NCI-H187 treated with DMSO at 0.1 percent for 48 hours (cell line): ENCODE measurements around the gene SFXN2.
"Not testable (repeated sequence)": the region's sequence is repeated elsewhere in the genome, so short reads cannot be mapped to it uniquely, and the experiment has no call there.

Source experiments
- DNase-seq: peaks from one replicate; lab custom pipeline; 2025; lab: John Stamatoyannopoulos, UW

Gene SFXN2

DNA sequence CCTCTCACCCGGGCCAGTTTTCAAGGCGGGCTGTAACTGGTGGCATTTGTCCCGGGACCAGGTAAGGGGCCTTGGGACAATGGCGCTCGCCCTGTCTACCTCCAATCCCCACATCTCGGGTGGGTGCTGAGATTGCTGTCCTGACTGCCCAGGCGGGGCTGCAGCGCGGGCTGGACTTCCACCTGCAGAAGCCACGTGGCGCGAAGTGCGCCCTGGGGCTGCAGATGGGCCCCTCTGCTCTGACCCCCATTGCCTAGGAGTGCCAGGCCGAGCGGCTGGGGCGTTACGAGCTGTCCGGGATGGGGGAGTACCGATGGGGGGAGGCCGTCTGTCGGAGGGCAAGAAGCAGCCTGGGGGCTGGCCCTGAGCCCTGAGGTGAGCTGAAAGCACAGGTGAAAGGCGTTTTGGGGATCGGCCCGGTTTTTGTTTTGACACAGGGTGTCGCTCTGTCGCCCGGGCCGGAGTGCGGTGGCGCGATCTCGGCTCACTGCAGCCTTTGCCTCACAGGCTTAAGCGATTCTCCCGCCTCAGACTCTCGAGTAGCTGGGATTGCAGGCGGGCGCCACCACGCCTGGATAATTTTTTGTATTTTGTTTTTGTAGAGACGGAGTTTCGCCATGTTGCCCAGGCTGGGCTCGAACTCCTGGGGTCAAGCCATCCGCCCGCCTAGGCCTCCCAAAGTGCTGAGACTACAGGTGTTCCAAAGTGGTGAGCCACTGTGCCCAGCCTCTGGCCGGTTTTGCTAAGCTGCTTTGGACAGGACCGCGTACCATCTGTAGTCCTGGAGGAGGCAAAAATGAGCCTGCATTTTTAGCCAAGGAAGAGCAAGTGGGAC lies at the start of gene SFXN2:
TSS of gene SFXN2 (plus strand) at position 16 of the 835 bp plus-strand sequence. CDS start 12,001 bp downstream, outside the sequence.
- no peak for DNase-seq

DNA sequence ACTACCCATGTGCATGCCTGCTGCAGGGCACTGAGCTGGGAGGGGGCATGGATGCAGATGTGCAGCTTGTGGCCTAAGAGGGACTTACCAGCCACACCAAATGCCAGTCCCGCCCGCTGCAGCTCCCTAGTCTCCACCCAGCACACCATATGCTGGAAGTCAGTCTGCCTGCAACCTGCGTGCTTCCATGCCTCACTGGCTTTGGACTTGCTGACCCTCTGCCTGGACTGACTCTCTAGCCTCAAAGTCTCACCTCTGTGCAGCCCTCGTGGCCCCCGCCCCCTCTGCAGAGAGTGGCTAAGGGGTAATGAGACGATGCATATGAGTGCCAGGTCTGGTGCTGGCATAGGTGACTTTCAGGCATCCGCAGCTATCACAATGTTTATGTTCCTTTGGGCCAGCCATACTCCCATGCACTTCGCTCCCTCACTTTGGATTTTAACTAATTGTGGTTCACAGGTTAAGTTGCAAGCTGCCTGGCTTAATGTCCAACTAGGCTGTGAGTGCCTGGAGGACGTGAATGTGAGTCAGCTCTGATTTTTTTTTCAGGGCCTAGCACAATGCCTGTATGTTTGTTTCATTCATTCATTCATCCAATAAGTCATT lies 48.4 kb upstream of the SFXN2 start:
- DNase-seq = no peak

DNA sequence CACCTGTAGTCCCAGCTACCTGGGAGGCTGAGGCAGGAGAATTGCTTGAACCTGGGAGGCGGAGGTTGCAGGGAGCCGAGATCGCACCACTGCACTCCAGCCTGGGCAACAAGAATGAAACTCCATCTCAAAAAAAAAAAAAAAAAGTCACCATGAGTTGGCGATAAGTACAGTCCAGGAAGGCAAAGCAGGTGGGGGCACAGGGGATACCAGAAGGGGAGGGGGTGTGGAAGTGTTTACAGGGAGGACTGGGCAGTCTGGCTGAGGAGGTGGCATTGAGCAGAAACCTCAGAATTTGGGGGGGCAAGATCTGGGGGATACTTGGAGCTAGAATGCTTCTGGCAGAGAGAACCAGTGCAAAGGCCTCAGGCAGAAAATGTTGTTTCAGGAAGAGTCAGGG lies 47.0 kb upstream of the SFXN2 start:
- DNase-seq = not testable (repeated sequence)

- no peak for DNase-seq
Observed at GRCh38 chr10:102668326-102669107, 45.9 kb upstream of the SFXN2 start.

DNA sequence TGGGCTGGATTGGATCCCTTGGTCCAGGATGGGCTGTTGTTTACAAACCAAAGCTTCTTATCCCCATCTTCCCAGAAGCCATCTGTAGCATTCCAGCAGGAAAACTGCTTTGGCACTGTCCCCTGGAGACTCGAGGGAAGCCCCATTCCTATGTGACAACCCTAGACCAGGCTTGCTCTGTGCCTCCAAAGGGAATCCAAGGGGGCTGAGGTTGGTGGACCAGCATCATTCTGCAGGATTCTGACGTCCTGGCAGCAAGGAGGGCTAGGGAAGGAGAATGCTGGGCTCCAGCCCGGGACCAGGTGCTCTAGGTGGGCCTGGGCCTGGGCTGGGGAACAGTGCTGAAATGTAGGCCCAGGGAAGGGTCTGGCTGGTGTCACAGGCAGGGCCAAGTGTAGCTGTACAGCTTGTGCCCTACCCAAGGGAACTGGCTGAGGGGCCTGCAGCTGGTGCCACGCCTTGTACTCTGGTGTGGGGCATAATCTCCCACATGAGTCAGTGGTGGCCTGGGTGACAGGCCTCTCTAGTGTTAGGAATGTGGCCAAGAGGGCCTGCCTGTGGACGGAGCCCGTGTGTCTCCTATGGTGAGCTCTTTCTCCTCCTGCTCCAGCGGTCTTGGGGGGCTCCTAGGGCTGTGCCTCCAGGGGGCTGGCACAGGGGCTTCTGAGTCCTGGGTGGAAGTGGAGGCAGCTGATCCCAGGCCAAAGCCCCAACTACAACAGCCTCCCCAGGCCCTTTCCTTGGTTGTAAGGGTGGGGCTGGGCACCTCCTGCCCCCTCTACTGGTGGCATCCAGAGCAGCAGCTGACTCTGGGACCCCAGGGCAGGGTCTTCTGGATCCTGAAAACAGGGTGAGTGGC lies 45.0 kb upstream of the SFXN2 start:
- DNase-seq = no peak

DNA sequence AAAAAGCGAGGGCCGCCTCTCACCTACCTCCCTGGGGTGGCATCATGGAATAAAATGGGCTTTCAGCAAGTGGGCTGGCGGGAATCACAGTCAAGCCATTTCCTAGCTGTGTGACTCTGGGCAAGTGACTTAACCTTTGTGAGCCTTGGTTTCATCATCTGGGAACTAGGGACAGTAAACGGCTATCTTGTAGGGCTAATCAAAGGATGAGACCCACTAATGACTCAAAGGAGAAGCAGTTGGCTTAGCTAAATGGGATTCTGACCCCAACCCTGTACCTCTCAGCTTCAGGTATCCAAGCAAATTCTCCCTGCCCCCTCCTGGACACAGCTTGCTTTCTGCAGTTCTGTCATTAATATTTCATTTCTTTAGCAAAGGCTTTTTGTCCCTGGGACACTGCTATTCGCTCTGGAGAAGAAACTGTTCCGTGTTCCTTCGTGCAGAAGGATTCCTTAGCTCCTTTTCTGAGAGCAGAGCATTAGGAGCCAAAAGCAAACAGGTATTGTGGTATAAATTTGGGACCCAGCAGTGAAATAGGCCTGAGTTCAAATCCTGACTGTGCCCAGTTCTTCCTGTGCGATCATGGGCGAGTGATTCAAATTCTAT lies 44.3 kb upstream of the SFXN2 start:
- DNase-seq = no peak

- DNase-seq = no peak
Observed at GRCh38 chr10:102670871-102671434, 43.5 kb upstream of the SFXN2 start.

GRCh38 chr10:102673236-102673818 lies 41.1 kb upstream of the SFXN2 start:
- no peak for DNase-seq

DNA sequence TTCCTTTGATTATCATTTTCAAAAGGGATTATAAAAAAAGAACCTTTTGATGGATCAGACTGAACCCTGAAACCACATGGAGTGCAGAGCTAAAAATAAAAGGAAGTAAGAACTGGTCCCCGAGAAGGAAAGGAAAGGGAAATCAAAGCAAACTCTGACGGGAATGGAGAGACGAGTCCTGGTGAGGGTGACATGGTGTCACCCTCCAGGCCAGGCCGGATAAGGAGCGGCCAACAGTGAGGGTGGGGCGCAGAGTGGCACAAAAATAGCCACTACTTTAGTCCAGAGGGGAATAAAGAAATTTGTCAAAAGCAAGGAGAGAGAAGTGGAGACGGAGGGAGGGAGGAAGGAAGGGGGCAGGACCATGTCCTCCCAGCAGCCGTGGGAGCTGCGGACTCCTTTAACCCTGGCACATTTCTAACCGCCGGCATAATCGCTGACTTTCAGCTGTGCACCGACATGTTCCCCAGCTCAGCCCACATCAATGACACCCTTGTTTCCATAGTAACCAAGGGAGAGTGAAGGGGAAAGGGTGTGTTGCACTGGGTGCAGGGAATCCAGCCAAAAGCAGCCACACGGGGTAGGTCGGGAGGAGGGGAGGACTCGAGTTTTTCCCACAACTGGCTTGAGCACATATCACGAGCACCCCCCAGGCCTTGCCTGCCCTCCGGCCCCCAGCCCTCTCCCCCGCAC lies 40.5 kb upstream of the SFXN2 start:
- no peak for DNase-seq

GRCh38 chr10:102674566-102674965 lies 39.9 kb upstream of the SFXN2 start:
- no peak for DNase-seq

DNA sequence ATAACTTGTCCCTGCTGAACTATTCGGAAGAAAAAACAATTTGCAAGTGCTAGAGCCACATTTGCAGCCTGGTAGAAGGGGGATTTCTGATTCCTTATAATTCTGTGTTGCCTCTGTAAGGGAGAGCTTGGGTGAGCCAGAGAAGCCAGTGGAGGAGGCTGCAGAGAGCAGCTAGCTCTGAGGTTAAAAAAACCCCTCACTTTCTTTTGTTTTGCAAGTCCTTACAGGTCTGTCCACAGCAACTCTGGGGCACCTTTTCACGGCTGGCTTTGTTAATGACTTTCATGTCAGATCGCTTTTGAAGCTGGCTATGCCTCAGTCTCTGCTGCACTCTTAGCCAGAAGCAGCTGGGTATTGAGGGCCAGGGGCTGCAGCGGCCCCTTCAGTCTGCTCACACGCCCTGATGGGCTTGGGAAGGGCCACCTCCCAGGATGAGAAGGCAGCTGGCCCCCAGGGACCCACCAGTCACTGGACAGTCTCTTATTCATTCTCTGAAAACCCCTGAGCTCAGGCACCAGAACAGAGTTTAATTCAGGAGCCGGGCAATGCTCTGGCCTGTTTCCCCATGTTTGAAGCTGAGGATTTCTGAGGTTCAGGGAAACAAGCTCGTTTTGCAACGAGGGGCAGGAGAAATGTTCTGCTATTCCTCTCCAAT lies 39.3 kb upstream of the SFXN2 start:
- no peak for DNase-seq

DNA sequence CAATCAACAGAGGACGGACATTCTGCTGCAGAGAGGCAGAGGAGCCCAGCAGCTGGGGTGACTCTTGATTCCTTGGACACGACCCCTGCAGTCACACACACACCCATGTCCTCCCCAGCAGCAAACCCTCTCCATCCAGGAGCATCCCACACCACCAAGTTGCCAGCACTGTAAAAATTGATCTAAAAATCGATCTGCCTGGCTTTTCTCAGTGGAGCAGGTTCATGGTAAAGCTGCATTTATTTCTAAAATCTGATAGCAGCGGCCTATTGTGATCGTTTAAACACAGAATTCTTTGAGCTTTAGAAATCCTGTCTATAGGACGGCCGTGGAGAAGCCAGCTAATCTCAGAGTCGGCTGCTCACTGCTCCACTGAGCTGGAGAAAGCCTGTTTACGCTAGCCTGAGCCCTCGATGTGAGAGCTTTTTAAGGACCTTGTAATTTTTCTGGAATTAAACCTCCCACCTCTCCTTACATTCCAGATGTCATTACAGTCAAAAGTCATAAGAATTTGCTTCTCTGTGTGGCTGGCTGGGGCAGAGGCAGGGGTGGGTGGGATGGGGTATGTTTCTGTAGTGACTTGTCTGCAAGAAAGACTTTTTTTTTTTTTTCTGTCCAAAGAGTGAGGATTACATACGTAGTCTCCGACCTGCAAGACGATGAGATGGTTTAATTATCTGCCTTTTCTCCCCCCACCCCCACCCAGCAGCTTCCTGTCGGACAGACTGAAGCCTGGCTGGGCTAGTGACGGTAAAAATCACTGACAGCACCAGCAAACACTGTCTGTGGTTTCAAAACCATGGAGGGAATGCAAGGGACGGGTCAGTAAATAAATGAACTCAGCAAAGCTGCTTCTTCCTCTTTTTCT lies 38.5 kb upstream of the SFXN2 start:
- no peak for DNase-seq

GRCh38 chr10:102676534-102677315 lies 37.7 kb upstream of the SFXN2 start:
- no peak for DNase-seq

- DNase-seq = no peak
Observed at GRCh38 chr10:102677331-102678067, 36.9 kb upstream of the SFXN2 start.

DNA sequence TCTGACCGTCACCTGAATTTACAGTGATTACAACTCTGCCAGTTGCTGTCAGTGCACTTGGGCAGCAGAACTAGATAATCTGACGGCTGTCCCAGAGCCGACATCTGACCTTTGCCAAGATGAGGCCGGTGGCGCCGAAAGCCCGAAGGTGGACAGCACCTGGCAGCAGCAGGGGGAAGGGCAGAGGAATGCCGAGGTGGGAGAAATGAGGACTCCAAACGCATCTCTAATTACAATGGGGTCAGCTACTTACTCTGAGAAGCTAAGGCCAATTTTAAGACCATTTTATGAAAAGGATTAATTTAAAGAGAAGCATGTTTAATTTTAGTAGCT lies 36.4 kb upstream of the SFXN2 start:
- DNase-seq = no peak

- DNase-seq = no peak
Observed at GRCh38 chr10:102678842-102679289, 35.6 kb upstream of the SFXN2 start.

GRCh38 chr10:102679596-102679995 lies 34.8 kb upstream of the SFXN2 start:
- no peak for DNase-seq
